ENCODE data around the gene JMJD8.

GRCh38 chr16:716768-717325 lies 32.7 kb upstream of the JMJD8 start:
- TF ChIP-seq POLR2A (IDR thresholded peaks at IDR 0.05) (no peak), CTCF (IDR thresholded peaks at IDR 0.05) (no peak), EP300 (IDR thresholded peaks at IDR 0.05) (no peak)

All from tibial nerve (tissue), 4 donors.